Loucy (cell line): Measurements from ENCODE around the gene TRERF1.

Experiments used
- CTCF ChIP-seq: fragments of 200-600 bp; sonication (generic); conservative IDR thresholded peaks from 2 replicates; pipeline ENCODE4 v1.5.1; 2014; ENCODE audit warnings: mild to moderate bottlenecking, antibody characterized with exemption, low read length
- EZH2phosphoT487 ChIP-seq: fragments of 200-600 bp; IDR thresholded peaks from 2 replicates; pipeline ENCODE4 v1.6.1; 2018; ENCODE audit warnings: antibody characterized with exemption, mild to moderate bottlenecking, moderate library complexity, borderline replicate concordance

DNA sequence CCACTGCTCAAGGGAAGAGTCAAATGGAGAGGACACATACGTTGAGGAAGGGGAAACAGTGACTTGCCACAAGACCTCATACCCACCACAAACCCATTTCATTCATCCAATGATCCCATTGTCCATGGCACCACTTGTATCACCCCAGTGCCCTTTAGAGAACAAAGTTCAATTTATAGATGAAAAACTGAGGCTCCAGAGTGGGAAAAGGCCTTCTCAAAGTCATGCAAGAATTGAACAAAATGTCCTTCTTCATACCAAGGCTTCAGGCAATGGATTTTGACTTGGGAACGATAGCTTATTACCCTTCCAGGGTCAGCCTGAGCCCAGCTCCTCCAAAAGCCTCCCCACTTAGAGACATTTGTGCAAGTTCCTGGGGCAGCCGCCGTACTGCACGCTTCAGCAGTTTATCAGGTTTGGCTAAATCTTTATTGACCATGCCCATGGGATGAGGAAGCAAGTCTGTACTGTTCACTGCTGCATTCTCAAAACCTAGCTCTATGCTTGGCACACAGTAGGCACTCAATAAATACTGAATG lies 186.8 kb downstream of the TRERF1 start:
- TF ChIP-seq CTCF: no peak
- no peak for TF ChIP-seq EZH2phosphoT487
